Measurements from ENCODE around the gene GSTA2.
"Not testable (repeated sequence)": the region's sequence is repeated elsewhere in the genome, so short reads cannot be mapped to it uniquely, and the experiment has no call there.

GSTA2 gene

GRCh38 chr6:52724406-52725121 lies 38.7 kb downstream of the GSTA2 start:
- peak in 5 of 6 experiments; percentile 1 to 29 (median 9) for DNase-seq

- no peak for DNase-seq
Observed at GRCh38 chr6:52724042-52724405, 39.3 kb downstream of the GSTA2 start.

- no peak for DNase-seq
Observed at GRCh38 chr6:52720321-52720720, 43.0 kb downstream of the GSTA2 start.

GRCh38 chr6:52718550-52718949 lies 44.7 kb downstream of the GSTA2 start:
- DNase-seq, result no peak

GRCh38 chr6:52714761-52715160 lies 48.5 kb downstream of the GSTA2 start:
- DNase-seq, result not testable (repeated sequence)

- DNase-seq, result no peak
Observed at GRCh38 chr6:52712136-52712535, 51.1 kb downstream of the GSTA2 start.

GRCh38 chr6:52707963-52708680 lies 55.2 kb downstream of the GSTA2 start:
- DNase-seq, result no peak

- DNase-seq, result no peak
Observed at GRCh38 chr6:52706001-52706400, 57.3 kb downstream of the GSTA2 start.

GRCh38 chr6:52704781-52705502 lies 58.3 kb downstream of the GSTA2 start:
- DNase-seq, result not testable (repeated sequence)

GRCh38 chr6:52704060-52704459 lies 59.2 kb downstream of the GSTA2 start:
- no peak for DNase-seq

Measured in stimulated activated naive CD4-positive, alpha-beta T cell (primary cell).